ENCODE measurements around the gene RAX2. TPM values are rescaled to one million over a fixed set of nuclear protein-coding genes. Genes with fewer than 3 reads are reported as not detected.

RAX2 gene
- total and polyA plus RNA-seq, 2 donors (not counting 3 experiments of a cell fraction or from before 2014, with no cell fraction given) = not detected

DNA sequence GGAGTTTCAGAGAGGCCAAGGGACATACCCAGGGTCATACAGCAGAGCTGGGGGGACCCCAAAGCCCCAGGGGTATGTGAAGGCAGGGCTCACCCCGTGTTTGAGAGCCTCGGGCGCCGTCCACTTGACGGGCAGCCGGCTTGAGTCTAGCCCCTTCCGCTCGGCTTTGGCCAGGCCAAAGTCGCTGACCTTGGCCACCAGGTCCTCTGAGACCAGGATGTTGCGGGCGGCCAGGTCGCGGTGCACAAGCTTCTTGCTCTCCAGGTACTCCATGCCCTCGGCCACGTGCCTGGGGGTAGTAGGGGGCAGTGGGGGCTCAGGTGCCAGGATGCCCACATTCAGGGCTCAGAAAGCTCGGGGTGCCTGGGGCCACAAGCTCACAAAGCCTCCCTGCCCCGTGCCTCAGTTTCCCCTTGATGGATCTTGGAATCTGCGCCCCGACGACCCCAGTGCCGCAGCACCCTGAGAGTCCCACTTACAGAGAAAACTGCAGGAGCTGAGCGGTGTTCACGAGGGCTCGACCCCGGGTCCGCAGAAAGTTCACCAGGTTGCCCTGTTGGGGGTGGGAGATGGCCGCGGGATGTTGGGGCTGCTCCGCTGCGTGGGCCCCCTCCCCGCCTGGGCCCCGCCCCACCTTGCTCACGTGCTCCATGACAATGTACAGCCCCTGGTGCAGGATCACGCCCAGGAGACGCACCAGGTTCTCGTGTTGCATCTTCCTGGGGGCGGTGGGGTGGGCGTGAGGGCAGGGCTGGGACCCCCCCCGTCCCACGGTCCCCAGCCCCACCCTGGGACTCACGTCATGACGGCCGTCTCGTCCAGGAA is 7.1 kb upstream of the RAX2 start:
- Histone ChIP-seq H3K9me3 (replicated peaks; ENCODE audit: control insufficient read depth, insufficient read depth, low read length) (peaks cover 2% of the 10 kb centered on the region), H3K9ac (replicated peaks; ENCODE audit: extremely low read depth, insufficient read depth, low read length) (no peak overlapping the region), H3K9me1 (replicated peaks; ENCODE audit: control insufficient read depth, extremely low read depth, insufficient read depth, low read length) (no peaks in the 10 kb centered on the region), H3K79me2 (ENCODE audit: control insufficient read depth, insufficient read depth, low read length) (no peaks in the 10 kb centered on the region), H3K4me2 (ENCODE audit: insufficient read depth, low read length) (no peak overlapping the region), H3K4me3 (replicated peaks in 1 of 3; ENCODE audit: insufficient read depth in 1 of 3, low read depth in 1 of 3, low read length in 3 of 3) (no peak overlapping the region), H4K20me1 (replicated peaks; ENCODE audit: control insufficient read depth, extremely low read depth, insufficient read depth, low read length) (no peaks in the 10 kb centered on the region), H3K4me1 (ENCODE audit: control insufficient read depth, extremely low read depth, insufficient read depth, low read length) (no peaks in the 10 kb centered on the region), H2AFZ (ENCODE audit: low read depth, low read length) (no peak overlapping the region), H3K27me3 (ENCODE audit: control insufficient read depth in 2 of 2, insufficient read depth in 2 of 2, low read length in 2 of 2) (no peaks in the 10 kb centered on the region), H3K36me3 (ENCODE audit: control insufficient read depth in 2 of 2, extremely low read depth in 1 of 2, insufficient read depth in 2 of 2, low read length in 2 of 2) (no peaks in the 10 kb centered on the region), H3K27ac (ENCODE audit: insufficient read depth, low read depth, low read length) (no peak overlapping the region)
- dilution Hi-C loops (cut with MboI; ENCODE audit: extremely low pct_ligation_motif_present, low sequenced_read_pairs) (no loop called here), intact Hi-C loops (cut with micrococcal nuclease) (no loop called here)
- POLR2A ChIA-PET = no interaction called here
- FAIRE-seq (no peak), DNase-seq (ENCODE audit: low read depth, low spot score) (no peak)
- CTCF ChIA-PET = interaction anchor here (0.8 to 1.0 kb wide), 3 partner anchors 17 to 208 kb away, joined by 3 to 5 read pairs (median 3); no protein-coding TSS in a partner anchor
- no peak for TF ChIP-seq POLR2AphosphoS5 (IDR thresholded peaks at IDR 0.05; ENCODE audit: insufficient read depth, low read depth, low read length)
- TF ChIP-seq, protein P1, sequence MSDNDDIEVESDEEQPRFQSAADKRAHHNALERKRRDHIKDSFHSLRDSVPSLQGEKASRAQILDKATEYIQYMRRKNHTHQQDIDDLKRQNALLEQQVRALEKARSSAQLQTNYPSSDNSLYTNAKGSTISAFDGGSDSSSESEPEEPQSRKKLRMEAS (IDR thresholded peaks at IDR 0.05; ENCODE audit: insufficient read depth, insufficient read length) = no peak
- no peak for TF ChIP-seq FOS (IDR thresholded peaks at IDR 0.05; ENCODE audit: borderline replicate concordance, insufficient read depth, low read length)
- no TSS peak for BruUV-seq (replicated peaks)

DNA sequence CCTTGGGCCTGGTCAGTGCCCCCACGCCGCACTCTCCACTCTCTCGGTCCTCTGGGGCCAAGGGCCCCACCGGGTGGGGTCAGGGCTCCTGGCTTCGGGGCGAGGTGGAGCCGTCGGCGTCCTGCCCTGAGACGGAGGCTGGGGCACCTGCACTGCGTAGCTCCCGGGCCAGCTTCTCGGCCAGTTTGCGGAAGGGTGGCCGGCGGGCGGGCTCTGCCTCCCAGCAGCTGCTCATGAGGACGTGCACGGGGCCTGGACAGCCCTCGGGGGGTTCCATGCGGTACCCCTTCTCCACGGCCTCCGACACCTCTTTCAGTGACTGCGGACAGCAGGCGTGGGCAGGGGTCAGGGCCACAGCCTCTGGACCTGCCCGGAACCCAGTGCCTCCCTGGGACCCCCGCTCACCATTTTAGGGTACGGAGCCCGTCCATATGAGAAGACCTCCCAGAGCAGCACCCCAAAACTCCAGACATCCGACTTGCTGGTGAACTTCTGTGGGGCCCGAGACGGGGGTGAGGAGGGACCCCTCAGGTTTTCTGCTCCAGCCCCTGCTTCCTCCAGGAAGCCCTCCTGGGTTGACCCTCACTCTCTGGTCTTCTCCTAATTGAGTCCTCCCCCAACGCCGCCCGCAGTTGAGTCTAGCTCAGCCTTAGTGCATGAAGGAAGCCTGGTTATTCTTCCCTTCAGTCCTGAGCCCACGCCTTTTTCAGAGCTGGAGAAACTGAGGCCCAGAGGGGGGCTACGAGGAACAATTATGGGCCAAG is 6.3 kb upstream of the RAX2 start:
- Histone ChIP-seq H3K79me2 (ENCODE audit: control insufficient read depth, insufficient read depth, low read length) (no peaks in the 10 kb centered on the region), H3K4me1 (ENCODE audit: control insufficient read depth, extremely low read depth, insufficient read depth, low read length) (no peaks in the 10 kb centered on the region), H2AFZ (ENCODE audit: low read depth, low read length) (no peak overlapping the region), H3K4me2 (ENCODE audit: insufficient read depth, low read length) (no peak overlapping the region), H3K9me3 (replicated peaks; ENCODE audit: control insufficient read depth, insufficient read depth, low read length) (peaks cover 2% of the 10 kb centered on the region), H3K36me3 (ENCODE audit: control insufficient read depth in 2 of 2, extremely low read depth in 1 of 2, insufficient read depth in 2 of 2, low read length in 2 of 2) (no peaks in the 10 kb centered on the region), H3K9me1 (replicated peaks; ENCODE audit: control insufficient read depth, extremely low read depth, insufficient read depth, low read length) (no peaks in the 10 kb centered on the region), H3K27me3 (ENCODE audit: control insufficient read depth in 2 of 2, insufficient read depth in 2 of 2, low read length in 2 of 2) (no peaks in the 10 kb centered on the region), H3K4me3 (replicated peaks in 1 of 3; ENCODE audit: insufficient read depth in 1 of 3, low read depth in 1 of 3, low read length in 3 of 3) (no peak overlapping the region), H3K27ac (ENCODE audit: insufficient read depth, low read depth, low read length) (no peak overlapping the region), H3K9ac (replicated peaks; ENCODE audit: extremely low read depth, insufficient read depth, low read length) (no peak overlapping the region), H4K20me1 (replicated peaks; ENCODE audit: control insufficient read depth, extremely low read depth, insufficient read depth, low read length) (no peaks in the 10 kb centered on the region)
- TF ChIP-seq JUN (IDR thresholded peaks at IDR 0.05; ENCODE audit: borderline replicate concordance, insufficient read depth, insufficient read length, low read depth) (no peak), FOS (IDR thresholded peaks at IDR 0.05; ENCODE audit: borderline replicate concordance, insufficient read depth, low read length) (no peak), EZH2 (IDR thresholded peaks at IDR 0.05; ENCODE audit: borderline replicate concordance, low read depth, low read length, severe bottlenecking) (no peak), POLR2A (IDR thresholded peaks at IDR 0.05; ENCODE audit: low read depth, low read length) (no peak)
- TF ChIP-seq, protein P2, sequence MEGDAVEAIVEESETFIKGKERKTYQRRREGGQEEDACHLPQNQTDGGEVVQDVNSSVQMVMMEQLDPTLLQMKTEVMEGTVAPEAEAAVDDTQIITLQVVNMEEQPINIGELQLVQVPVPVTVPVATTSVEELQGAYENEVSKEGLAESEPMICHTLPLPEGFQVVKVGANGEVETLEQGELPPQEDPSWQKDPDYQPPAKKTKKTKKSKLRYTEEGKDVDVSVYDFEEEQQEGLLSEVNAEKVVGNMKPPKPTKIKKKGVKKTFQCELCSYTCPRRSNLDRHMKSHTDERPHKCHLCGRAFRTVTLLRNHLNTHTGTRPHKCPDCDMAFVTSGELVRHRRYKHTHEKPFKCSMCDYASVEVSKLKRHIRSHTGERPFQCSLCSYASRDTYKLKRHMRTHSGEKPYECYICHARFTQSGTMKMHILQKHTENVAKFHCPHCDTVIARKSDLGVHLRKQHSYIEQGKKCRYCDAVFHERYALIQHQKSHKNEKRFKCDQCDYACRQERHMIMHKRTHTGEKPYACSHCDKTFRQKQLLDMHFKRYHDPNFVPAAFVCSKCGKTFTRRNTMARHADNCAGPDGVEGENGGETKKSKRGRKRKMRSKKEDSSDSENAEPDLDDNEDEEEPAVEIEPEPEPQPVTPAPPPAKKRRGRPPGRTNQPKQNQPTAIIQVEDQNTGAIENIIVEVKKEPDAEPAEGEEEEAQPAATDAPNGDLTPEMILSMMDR (IDR thresholded peaks at IDR 0.05; ENCODE audit: extremely low read depth in 1 of 2, insufficient read depth in 1 of 2, low read depth in 1 of 2, low read length in 2 of 2) = no peak
- TF ChIP-seq, protein P1 (IDR thresholded peaks at IDR 0.05; ENCODE audit: insufficient read depth, insufficient read length) = no peak
- no TSS peak for BruUV-seq (replicated peaks)
- no peak for FAIRE-seq
- dilution Hi-C loops (cut with MboI; ENCODE audit: extremely low pct_ligation_motif_present, low sequenced_read_pairs) = no loop called here
- DNase-seq (ENCODE audit: low read depth, low spot score) = no peak
- POLR2A ChIA-PET = no interaction called here
- CTCF ChIA-PET = no interaction called here
- intact Hi-C loops (cut with micrococcal nuclease) = no loop called here
